ENCODE results near the gene LRP10.

LRP10 gene

DNA sequence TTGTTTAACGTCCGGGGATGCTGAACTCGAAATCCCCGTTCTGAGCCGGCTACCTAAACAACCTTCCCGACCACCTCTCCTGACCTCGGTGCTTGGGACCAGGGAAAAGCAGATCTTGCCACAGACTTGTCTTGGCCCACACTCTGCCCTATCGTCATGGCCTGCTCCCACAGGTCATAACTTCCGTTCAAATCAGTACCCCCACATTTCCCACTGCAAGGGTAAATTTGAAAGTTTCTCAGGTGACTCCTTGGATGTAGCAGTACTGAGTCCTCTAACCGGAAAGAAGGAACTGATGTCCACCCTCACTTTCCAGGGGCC is 48.0 kb downstream of the LRP10 start:
- TF ChIP-seq EP300 (IDR thresholded peaks at IDR 0.05; ENCODE audit: borderline replicate concordance) = no peak
- TF ChIP-seq, protein P1, sequence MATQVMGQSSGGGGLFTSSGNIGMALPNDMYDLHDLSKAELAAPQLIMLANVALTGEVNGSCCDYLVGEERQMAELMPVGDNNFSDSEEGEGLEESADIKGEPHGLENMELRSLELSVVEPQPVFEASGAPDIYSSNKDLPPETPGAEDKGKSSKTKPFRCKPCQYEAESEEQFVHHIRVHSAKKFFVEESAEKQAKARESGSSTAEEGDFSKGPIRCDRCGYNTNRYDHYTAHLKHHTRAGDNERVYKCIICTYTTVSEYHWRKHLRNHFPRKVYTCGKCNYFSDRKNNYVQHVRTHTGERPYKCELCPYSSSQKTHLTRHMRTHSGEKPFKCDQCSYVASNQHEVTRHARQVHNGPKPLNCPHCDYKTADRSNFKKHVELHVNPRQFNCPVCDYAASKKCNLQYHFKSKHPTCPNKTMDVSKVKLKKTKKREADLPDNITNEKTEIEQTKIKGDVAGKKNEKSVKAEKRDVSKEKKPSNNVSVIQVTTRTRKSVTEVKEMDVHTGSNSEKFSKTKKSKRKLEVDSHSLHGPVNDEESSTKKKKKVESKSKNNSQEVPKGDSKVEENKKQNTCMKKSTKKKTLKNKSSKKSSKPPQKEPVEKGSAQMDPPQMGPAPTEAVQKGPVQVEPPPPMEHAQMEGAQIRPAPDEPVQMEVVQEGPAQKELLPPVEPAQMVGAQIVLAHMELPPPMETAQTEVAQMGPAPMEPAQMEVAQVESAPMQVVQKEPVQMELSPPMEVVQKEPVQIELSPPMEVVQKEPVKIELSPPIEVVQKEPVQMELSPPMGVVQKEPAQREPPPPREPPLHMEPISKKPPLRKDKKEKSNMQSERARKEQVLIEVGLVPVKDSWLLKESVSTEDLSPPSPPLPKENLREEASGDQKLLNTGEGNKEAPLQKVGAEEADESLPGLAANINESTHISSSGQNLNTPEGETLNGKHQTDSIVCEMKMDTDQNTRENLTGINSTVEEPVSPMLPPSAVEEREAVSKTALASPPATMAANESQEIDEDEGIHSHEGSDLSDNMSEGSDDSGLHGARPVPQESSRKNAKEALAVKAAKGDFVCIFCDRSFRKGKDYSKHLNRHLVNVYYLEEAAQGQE (IDR thresholded peaks at IDR 0.05; ENCODE audit: low read depth) = no peak
- TF ChIP-seq TAF1 (IDR thresholded peaks at IDR 0.05; ENCODE audit: low read depth) = no peak
- no peak for TF ChIP-seq YY1 (IDR thresholded peaks at IDR 0.05; ENCODE audit: low read depth)
- TF ChIP-seq, protein P2, sequence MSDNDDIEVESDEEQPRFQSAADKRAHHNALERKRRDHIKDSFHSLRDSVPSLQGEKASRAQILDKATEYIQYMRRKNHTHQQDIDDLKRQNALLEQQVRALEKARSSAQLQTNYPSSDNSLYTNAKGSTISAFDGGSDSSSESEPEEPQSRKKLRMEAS (IDR thresholded peaks at IDR 0.05) = no peak
- TF ChIP-seq TEAD4 (IDR thresholded peaks at IDR 0.05) = no peak

DNA sequence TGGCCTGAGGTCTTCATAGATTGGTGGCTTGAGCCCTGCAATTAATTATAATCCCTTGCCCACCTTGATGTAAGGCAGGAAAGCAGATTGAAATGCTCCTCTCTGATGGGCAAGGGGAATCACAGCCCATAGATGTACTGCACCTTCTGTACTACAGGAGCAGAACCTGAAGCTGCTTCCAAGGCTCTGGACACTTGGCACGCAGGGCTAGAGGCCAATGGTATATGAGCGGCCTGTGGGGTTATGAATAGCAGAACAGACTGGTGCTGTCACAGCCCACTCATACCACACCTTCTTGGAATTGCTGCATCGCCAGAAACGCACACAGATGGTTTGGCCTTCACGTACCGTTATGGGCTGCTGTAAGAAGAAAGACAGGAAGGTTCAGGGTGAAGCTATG is 49.2 kb downstream of the LRP10 start:
- no peak for TF ChIP-seq EP300 (IDR thresholded peaks at IDR 0.05; ENCODE audit: borderline replicate concordance)
- TF ChIP-seq, protein P3, sequence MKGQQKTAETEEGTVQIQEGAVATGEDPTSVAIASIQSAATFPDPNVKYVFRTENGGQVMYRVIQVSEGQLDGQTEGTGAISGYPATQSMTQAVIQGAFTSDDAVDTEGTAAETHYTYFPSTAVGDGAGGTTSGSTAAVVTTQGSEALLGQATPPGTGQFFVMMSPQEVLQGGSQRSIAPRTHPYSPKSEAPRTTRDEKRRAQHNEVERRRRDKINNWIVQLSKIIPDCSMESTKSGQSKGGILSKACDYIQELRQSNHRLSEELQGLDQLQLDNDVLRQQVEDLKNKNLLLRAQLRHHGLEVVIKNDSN (IDR thresholded peaks at IDR 0.05) = no peak
- TF ChIP-seq, protein P1 (IDR thresholded peaks at IDR 0.05; ENCODE audit: low read depth) = no peak
- no peak for TF ChIP-seq TCF12 (IDR thresholded peaks at IDR 0.05; ENCODE audit: low read depth)
- TF ChIP-seq CREB1 (IDR thresholded peaks at IDR 0.05; ENCODE audit: low read depth) = no peak
- TF ChIP-seq ZBTB7A (IDR thresholded peaks at IDR 0.05; ENCODE audit: low read depth) = no peak
- TF ChIP-seq CEBPB (IDR thresholded peaks at IDR 0.05) = no peak
- no peak for TF ChIP-seq YY1 (IDR thresholded peaks at IDR 0.05; ENCODE audit: low read depth)
- TF ChIP-seq EGR1 (IDR thresholded peaks at IDR 0.05) = no peak
- no peak for TF ChIP-seq TEAD4 (IDR thresholded peaks at IDR 0.05)
- no peak for TF ChIP-seq NFIC (IDR thresholded peaks at IDR 0.05)

DNA sequence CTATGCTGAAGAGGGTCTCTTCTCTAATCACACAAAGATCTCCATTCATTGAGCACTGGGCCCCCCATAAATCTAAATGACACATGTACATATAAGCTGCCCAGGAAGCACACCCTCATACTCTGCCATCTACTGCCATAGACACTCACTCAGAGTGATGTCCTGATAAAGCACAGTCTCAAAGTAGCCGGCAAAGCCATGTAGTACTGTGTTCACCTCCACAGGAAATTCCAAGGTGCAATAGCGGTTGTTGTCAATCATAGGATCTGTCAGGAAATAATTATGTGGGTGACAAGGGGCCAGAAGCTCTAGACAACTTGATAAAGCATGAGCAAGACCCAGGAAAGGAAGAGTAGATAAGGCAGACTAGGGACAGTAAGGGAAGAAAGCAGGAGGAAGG is 50.8 kb downstream of the LRP10 start:
- TF ChIP-seq, protein P2 (IDR thresholded peaks at IDR 0.05) = no peak
- TF ChIP-seq EP300 (IDR thresholded peaks at IDR 0.05; ENCODE audit: borderline replicate concordance) = no peak
- TF ChIP-seq, protein P1 (IDR thresholded peaks at IDR 0.05; ENCODE audit: low read depth) = no peak
- TF ChIP-seq TCF12 (IDR thresholded peaks at IDR 0.05; ENCODE audit: low read depth) = no peak
- no peak for TF ChIP-seq CEBPB (IDR thresholded peaks at IDR 0.05)
- TF ChIP-seq TEAD4 (IDR thresholded peaks at IDR 0.05) = no peak
- TF ChIP-seq NFIC (IDR thresholded peaks at IDR 0.05) = no peak
- TF ChIP-seq EGR1 (IDR thresholded peaks at IDR 0.05) = no peak
- TF ChIP-seq CREB1 (IDR thresholded peaks at IDR 0.05; ENCODE audit: low read depth) = no peak
- TF ChIP-seq RAD21 (IDR thresholded peaks at IDR 0.05; ENCODE audit: low read depth) = no peak
- TF ChIP-seq, protein P3 (IDR thresholded peaks at IDR 0.05) = no peak
- TF ChIP-seq FOXM1 (IDR thresholded peaks at IDR 0.05; ENCODE audit: borderline replicate concordance, low read depth) = no peak

DNA sequence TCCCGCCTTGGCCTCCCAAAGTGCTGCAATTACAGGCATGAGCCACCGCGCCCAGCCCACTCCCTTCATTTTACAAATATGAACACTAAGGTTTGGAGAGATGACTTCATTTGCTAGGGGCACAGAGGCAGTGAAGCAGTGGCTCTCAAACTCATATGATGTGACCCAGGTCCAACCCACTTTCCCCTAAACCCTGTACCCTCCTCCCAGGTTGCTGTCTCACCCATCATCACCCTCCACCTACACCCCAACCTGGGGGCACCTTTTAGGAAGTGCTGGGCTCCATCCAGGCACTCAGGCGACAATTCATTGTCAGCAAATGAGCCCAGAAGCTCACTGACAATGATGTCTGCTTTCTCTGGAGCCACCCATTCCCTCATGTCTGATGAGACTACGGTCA is 52.2 kb downstream of the LRP10 start:
- no peak for TF ChIP-seq RAD21 (IDR thresholded peaks at IDR 0.05; ENCODE audit: low read depth)
- no peak for TF ChIP-seq FOXM1 (IDR thresholded peaks at IDR 0.05; ENCODE audit: borderline replicate concordance, low read depth)
- TF ChIP-seq, protein P2 (IDR thresholded peaks at IDR 0.05) = no peak

DNA sequence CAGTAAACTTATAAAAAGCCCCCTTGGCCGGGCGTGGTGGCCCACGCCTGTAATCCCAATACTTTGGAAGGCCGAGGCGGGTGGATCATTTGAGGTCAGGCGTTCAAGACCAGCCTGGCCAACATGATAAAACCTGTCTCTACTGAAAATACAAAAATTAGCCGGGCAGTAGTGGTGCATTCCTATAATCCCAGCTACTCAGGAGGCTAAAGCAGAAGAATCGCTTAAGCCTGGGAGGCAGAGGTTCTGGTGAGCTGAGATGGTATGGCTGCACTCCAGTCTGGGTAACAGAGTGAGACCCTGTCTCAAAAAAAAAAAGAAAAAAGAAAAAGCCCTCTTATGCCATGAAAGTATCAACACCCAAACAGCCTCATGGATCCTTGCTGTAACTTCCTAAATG is 54.0 kb downstream of the LRP10 start:
- no peak for TF ChIP-seq FOXM1 (IDR thresholded peaks at IDR 0.05; ENCODE audit: borderline replicate concordance, low read depth)
- TF ChIP-seq, protein P1 (IDR thresholded peaks at IDR 0.05; ENCODE audit: low read depth) = no peak
- TF ChIP-seq EGR1 (IDR thresholded peaks at IDR 0.05) = no peak
- no peak for TF ChIP-seq EP300 (IDR thresholded peaks at IDR 0.05; ENCODE audit: borderline replicate concordance)
- TF ChIP-seq, protein P2 (IDR thresholded peaks at IDR 0.05) = no peak
- TF ChIP-seq, protein P3 (IDR thresholded peaks at IDR 0.05) = no peak
- TF ChIP-seq YY1 (IDR thresholded peaks at IDR 0.05; ENCODE audit: low read depth) = no peak
- no peak for TF ChIP-seq TCF12 (IDR thresholded peaks at IDR 0.05; ENCODE audit: low read depth)
- TF ChIP-seq NFIC (IDR thresholded peaks at IDR 0.05) = no peak
- TF ChIP-seq TAF1 (IDR thresholded peaks at IDR 0.05; ENCODE audit: low read depth) = no peak
- no peak for TF ChIP-seq RAD21 (IDR thresholded peaks at IDR 0.05; ENCODE audit: low read depth)
